Esophagus muscularis mucosa (tissue), 4 donors: Measurements from ENCODE around the gene HNRNPH1. TPM values are rescaled to one million over a fixed set of nuclear protein-coding genes. Genes with fewer than 3 reads are reported as not detected.

ENCODE experiments used
- DNase-seq: peaks from one replicate; pipeline ENCODE4 v3.0.0-alpha.2; 2017; ENCODE audit errors: extremely low spot score
- H3K27ac ChIP-seq, 4 donors: fragments of 200-600 bp; sonication (generic); replicated peaks in 1 of 4; 1 replicate in 3 of 4; 2 replicates in 1 of 4; pipeline ENCODE4 v1.5.1; 2016 to 2019; ENCODE audit warnings: mild to moderate bottlenecking in 1 of 4
- H3K27me3 ChIP-seq, 4 donors: fragments of 200-600 bp; sonication (generic); one replicate each; pipeline versions ENCODE4 v1.5.1 to v1.6.0; 2016 to 2019
- H3K36me3 ChIP-seq, 4 donors: fragments of 200-600 bp; sonication (generic); one replicate each; pipeline ENCODE4 v1.5.1; 2016 to 2019
- H3K4me1 ChIP-seq, 4 donors: fragments of 200-600 bp; sonication (generic); one replicate each; pipeline ENCODE4 v1.5.1; 2016 to 2019
- H3K4me3 ChIP-seq, 4 donors: fragments of 200-600 bp; sonication (generic); 1 replicate in 2 of 4; 2 replicates in 2 of 4; pipeline ENCODE4 v1.5.1; 2016 to 2019; ENCODE audit warnings: mild to moderate bottlenecking in 4 of 4, moderate library complexity in 1 of 4
- H3K9me3 ChIP-seq, 4 donors: fragments of 200-600 bp; sonication (generic); 1 replicate in 3 of 4; 2 replicates in 1 of 4; pipeline ENCODE4 v1.5.1; 2016 to 2019
- EP300 ChIP-seq: sonication (generic); formaldehyde crosslinking; IDR thresholded peaks from one replicate; pipeline ENCODE4 v1.6.1; 2017; ENCODE audit warnings: antibody characterized with exemption
- POLR2A ChIP-seq: fragments of 450-650 bp; IDR thresholded peaks from one replicate; pipeline ENCODE4 v1.6.1; 2017; ENCODE audit warnings: antibody characterized with exemption, moderate library complexity, mild to moderate bottlenecking, low read depth
- POLR2AphosphoS5 ChIP-seq, 2 donors: sonication (generic); formaldehyde crosslinking; IDR thresholded peaks; one replicate each; pipeline ENCODE4 v1.6.1; 2017; ENCODE audit warnings: antibody characterized with exemption in 2 of 2
- WGBS: methylation state at CpG from one replicate; pipeline ENCODE4 v1.1.5; 2018; 5-methylcytosine and 5-hydroxymethylcytosine counted together
- intact Hi-C: fragments of 100-400 bp; cut with DNase I; formaldehyde crosslinking; loops from one replicate; pipeline ENCODE4 v1.15.1; 2023
- small RNA-seq, 3 donors: library from RNA; depleted of rRNA; stranded (forward); fragments of <200 nt; gene quantifications; one replicate each; pipeline ENCODE3, GENCODE V24; 2016
- total RNA-seq, 4 donors: library from RNA; depleted of rRNA; stranded (reverse); fragments of >200 nt; gene quantifications; one replicate each; pipeline versions ENCODE4 v1.1.0 to v1.2.1, GENCODE V29; 2016
- TF ChIP-seq, protein P1 (sequence below), 3 experiments: fragments of 200-600 bp in 2 of 3; fragments of 450-650 bp in 1 of 3; sonication (generic) in 2 of 3; IDR thresholded peaks; one replicate each; pipeline ENCODE4 v1.5.1; 2017 to 2019; ENCODE audit warnings: antibody characterized with exemption in 3 of 3, mild to moderate bottlenecking in 2 of 3, moderate library complexity in 1 of 3

HNRNPH1 gene
- total RNA-seq, 4 donors from 2014 or later = 234 to 369 (median 244) TPM

GRCh38 chr5:179568721-179569120 lies 54.8 kb downstream of the HNRNPH1 start:
- H3K36me3 ChIP-seq = peaks cover 53 to 98% (median 81%) of the 10 kb centered on the region in 4 donors
- H3K4me1 ChIP-seq = peaks cover 0 to 4% (median 2%) of the 10 kb centered on the region in 4 donors
- no peak for TF ChIP-seq POLR2A
- TF ChIP-seq, protein P1, sequence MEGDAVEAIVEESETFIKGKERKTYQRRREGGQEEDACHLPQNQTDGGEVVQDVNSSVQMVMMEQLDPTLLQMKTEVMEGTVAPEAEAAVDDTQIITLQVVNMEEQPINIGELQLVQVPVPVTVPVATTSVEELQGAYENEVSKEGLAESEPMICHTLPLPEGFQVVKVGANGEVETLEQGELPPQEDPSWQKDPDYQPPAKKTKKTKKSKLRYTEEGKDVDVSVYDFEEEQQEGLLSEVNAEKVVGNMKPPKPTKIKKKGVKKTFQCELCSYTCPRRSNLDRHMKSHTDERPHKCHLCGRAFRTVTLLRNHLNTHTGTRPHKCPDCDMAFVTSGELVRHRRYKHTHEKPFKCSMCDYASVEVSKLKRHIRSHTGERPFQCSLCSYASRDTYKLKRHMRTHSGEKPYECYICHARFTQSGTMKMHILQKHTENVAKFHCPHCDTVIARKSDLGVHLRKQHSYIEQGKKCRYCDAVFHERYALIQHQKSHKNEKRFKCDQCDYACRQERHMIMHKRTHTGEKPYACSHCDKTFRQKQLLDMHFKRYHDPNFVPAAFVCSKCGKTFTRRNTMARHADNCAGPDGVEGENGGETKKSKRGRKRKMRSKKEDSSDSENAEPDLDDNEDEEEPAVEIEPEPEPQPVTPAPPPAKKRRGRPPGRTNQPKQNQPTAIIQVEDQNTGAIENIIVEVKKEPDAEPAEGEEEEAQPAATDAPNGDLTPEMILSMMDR (IDR thresholded peaks at IDR 0.05) = no peak
- no peak for TF ChIP-seq EP300
- no peak for TF ChIP-seq POLR2AphosphoS5 (IDR thresholded peaks at IDR 0.05)
- H3K27ac ChIP-seq = peak overlapping the region in 1 of 4 donors; percentile 14
- intact Hi-C loops = no loop called here
- no peaks in the 10 kb centered on the region for H3K27me3 ChIP-seq
- H3K4me3 ChIP-seq = no peak overlapping the region
- 49% methylated on average over 7 of the region's 7 CpGs for WGBS
- no peaks in the 10 kb centered on the region for H3K9me3 ChIP-seq
- DNase-seq = no peak

DNA sequence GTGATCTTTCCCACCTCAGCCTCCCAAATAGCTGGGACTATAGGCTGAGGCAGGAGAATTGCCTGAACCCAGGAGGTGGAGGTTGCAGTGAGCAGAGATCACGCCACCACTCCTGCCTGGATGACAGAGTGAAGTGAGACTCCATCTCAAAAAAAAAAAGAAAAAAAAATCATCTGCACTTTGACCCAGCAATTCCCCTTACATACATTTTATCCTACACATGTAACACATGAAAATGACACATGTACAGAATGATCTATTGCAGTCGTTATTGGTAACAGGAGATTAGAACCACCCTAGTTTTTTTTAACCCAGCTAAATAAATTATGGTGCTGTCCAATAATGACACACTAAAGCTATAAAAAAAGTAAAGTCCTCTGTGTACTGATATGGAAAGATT lies 58.9 kb downstream of the HNRNPH1 start:
- peaks cover 48 to 87% (median 77%) of the 10 kb centered on the region in 4 donors for H3K36me3 ChIP-seq
- no peak overlapping the region for H3K4me3 ChIP-seq
- DNase-seq = no peak
- 50% methylated on average over 2 of the region's 2 CpGs for WGBS
- no peak overlapping the region for H3K27ac ChIP-seq
- no peaks in the 10 kb centered on the region for H3K9me3 ChIP-seq
- intact Hi-C loops = no loop called here
- no peaks in the 10 kb centered on the region for H3K27me3 ChIP-seq
- no peak for TF ChIP-seq EP300
- TF ChIP-seq POLR2AphosphoS5 (IDR thresholded peaks at IDR 0.05) = no peak
- no peak for TF ChIP-seq POLR2A
- TF ChIP-seq, protein P1 (IDR thresholded peaks at IDR 0.05) = no peak
- peaks cover 6 to 17% (median 10%) of the 10 kb centered on the region in 4 donors for H3K4me1 ChIP-seq

Small RNAs within 50 kb of the gene (small RNA-seq; reads per million reads assigned to genes)
- 0 reads per million in 3 donors for gene RF00017

Other genes starting within 250 kb of the HNRNPH1 start
- 10 to 100 TPM; 39.9 to 59.8 (median 45.6) TPM for gene RUFY1, start 73.1 kb downstream of the HNRNPH1 start, total RNA-seq
- not detected for gene CBY3, start 57.4 kb upstream of the HNRNPH1 start, total RNA-seq
- 100 to 1,000 TPM; 230 to 403 (median 321) TPM for gene CANX, start 75.3 kb upstream of the HNRNPH1 start, total RNA-seq
- gene MAML1, start 109.2 kb upstream of the HNRNPH1 start, total RNA-seq = 10 to 100 TPM; 21.4 to 60.9 (median 36.4) TPM
- 10 to 100 TPM in 3 of 4 donors, 1 to 10 TPM in 1; 7.9 to 15.2 (median 12.8) TPM for gene LTC4S, start 170.3 kb upstream of the HNRNPH1 start, total RNA-seq
- 10 to 100 TPM; 47.1 to 70.6 (median 59.2) TPM for gene MGAT4B, start 183.2 kb upstream of the HNRNPH1 start, total RNA-seq
- gene SQSTM1, start 197.2 kb upstream of the HNRNPH1 start, total RNA-seq = 100 to 1,000 TPM; 333 to 453 (median 392) TPM
- gene MRNIP, start 235.1 kb upstream of the HNRNPH1 start, total RNA-seq = 10 to 100 TPM; 21.2 to 34.2 (median 23.3) TPM